HepG2 (cell line): ENCODE results near the gene NCOA5. TPM values are rescaled to one million over a fixed set of nuclear protein-coding genes. Genes with fewer than 3 reads are reported as not detected.
A peak's percentile ranks its signal among the peaks of the same experiment; 100 is the strongest.

Experiments used
- ATAD3A ChIP-seq: sonication (generic); formaldehyde crosslinking; IDR thresholded peaks from 2 replicates; pipeline ENCODE4 v1.4.0; 2020; ENCODE audit warnings: missing genetic modification reagents
- ATF7-NPFF ChIP-seq: sonication (generic); formaldehyde crosslinking; IDR thresholded peaks from 2 replicates; pipeline ENCODE4 v1.8.1; 2023; ENCODE audit warnings: mild to moderate bottlenecking, low read depth, missing genetic modification reagents, moderate library complexity
- BATF2 ChIP-seq: sonication (generic); formaldehyde crosslinking; IDR thresholded peaks from 2 replicates; pipeline ENCODE4 v1.8.0; 2022; ENCODE audit warnings: mild to moderate bottlenecking, missing genetic modification reagents, moderate library complexity
- BORCS8-MEF2B ChIP-seq: sonication (generic); formaldehyde crosslinking; IDR thresholded peaks from 2 replicates; pipeline ENCODE4 v1.8.0; 2022; ENCODE audit warnings: mild to moderate bottlenecking, missing genetic modification reagents
- CHD2 ChIP-seq: IDR thresholded peaks from 2 replicates; pipeline ENCODE4 v1.6.1; 2011; ENCODE audit warnings: low read depth, low read length, improper control_type of control experiment
- DMAP1 ChIP-seq: IDR thresholded peaks from 2 replicates; pipeline ENCODE4 v1.6.1; 2016
- DZIP1 ChIP-seq: sonication (generic); formaldehyde crosslinking; IDR thresholded peaks from 2 replicates; pipeline ENCODE4 v1.5.0; 2020; ENCODE audit warnings: mild to moderate bottlenecking, missing genetic modification reagents
- GZF1 ChIP-seq: sonication (generic); formaldehyde crosslinking; IDR thresholded peaks from 2 replicates; pipeline ENCODE4 v1.5.1; 2020; ENCODE audit warnings: mild to moderate bottlenecking, missing genetic modification reagents
- HOXD1 ChIP-seq: sonication (generic); formaldehyde crosslinking; IDR thresholded peaks from 2 replicates; pipeline ENCODE4 v1.5.0; 2020; ENCODE audit warnings: missing genetic modification reagents
- IRX3 ChIP-seq: sonication (generic); formaldehyde crosslinking; IDR thresholded peaks from 2 replicates; pipeline ENCODE4 v1.8.1; 2023; ENCODE audit warnings: mild to moderate bottlenecking, low read depth, missing genetic modification reagents, borderline replicate concordance
- ISL2 ChIP-seq: sonication (generic); formaldehyde crosslinking; IDR thresholded peaks from 2 replicates; pipeline ENCODE4 v1.5.0; 2020; ENCODE audit warnings: missing genetic modification reagents
- JUNB ChIP-seq: sonication (generic); formaldehyde crosslinking; IDR thresholded peaks from 2 replicates; pipeline ENCODE4 v1.8.0; 2022; ENCODE audit warnings: missing genetic modification reagents, mild to moderate bottlenecking, borderline replicate concordance
- LBX2 ChIP-seq: sonication (generic); formaldehyde crosslinking; IDR thresholded peaks from 2 replicates; pipeline ENCODE4 v1.5.0; 2020; ENCODE audit warnings: missing genetic modification reagents, mild to moderate bottlenecking, borderline replicate concordance
- MBNL3 ChIP-seq: fragments of 250-450 bp; sonication (Bioruptor Pico); conservative IDR thresholded peaks from 2 replicates; pipeline ENCODE4 v1.8.0; 2022; ENCODE audit warnings: mild to moderate bottlenecking, inconsistent platforms
- MYC ChIP-seq: sonication (generic); formaldehyde crosslinking; IDR thresholded peaks from 2 replicates; pipeline ENCODE4 v1.9.0; 2021; ENCODE audit warnings: missing genetic modification reagents, borderline replicate concordance
- NR2C2 ChIP-seq: sonication (generic); formaldehyde crosslinking; IDR thresholded peaks from 2 replicates; pipeline ENCODE4 v1.4.0; 2020; ENCODE audit warnings: missing genetic modification reagents, mild to moderate bottlenecking, moderate library complexity, borderline replicate concordance
- RORA ChIP-seq: sonication (generic); formaldehyde crosslinking; IDR thresholded peaks from 2 replicates; pipeline ENCODE4 v1.5.0; 2020; ENCODE audit warnings: mild to moderate bottlenecking, missing genetic modification reagents, moderate library complexity
- TBX2 ChIP-seq: sonication (generic); formaldehyde crosslinking; IDR thresholded peaks from 2 replicates; pipeline ENCODE4 v1.5.0; 2020; ENCODE audit warnings: missing genetic modification reagents, mild to moderate bottlenecking, borderline replicate concordance
- XRCC5 ChIP-seq: fragments of 200-400 bp; formaldehyde crosslinking; optimal IDR thresholded peaks from 2 replicates; pipeline ENCODE3; 2017; ENCODE audit warnings: mild to moderate bottlenecking, low read length
- ZFAT ChIP-seq: sonication (generic); formaldehyde crosslinking; conservative IDR thresholded peaks from 2 replicates; pipeline ENCODE4 v1.8.1; 2023; ENCODE audit warnings: missing genetic modification reagents, inconsistent platforms
- ZNF160 ChIP-seq: sonication (generic); formaldehyde crosslinking; IDR thresholded peaks from 2 replicates; pipeline ENCODE4 v1.8.0; 2022; ENCODE audit warnings: mild to moderate bottlenecking, inconsistent platforms, missing genetic modification reagents
- ZNF414 ChIP-seq: sonication (generic); formaldehyde crosslinking; IDR thresholded peaks from 2 replicates; pipeline ENCODE4 v1.5.0; 2020; ENCODE audit warnings: missing genetic modification reagents
- ZNF557 ChIP-seq: sonication (generic); formaldehyde crosslinking; IDR thresholded peaks from 2 replicates; pipeline ENCODE4 v1.4.0; 2020; ENCODE audit warnings: missing genetic modification reagents
- ZNF564 ChIP-seq: sonication (generic); formaldehyde crosslinking; IDR thresholded peaks from 2 replicates; pipeline ENCODE4 v1.8.1; 2023; ENCODE audit warnings: mild to moderate bottlenecking, missing genetic modification reagents
- ZNF567 ChIP-seq: sonication (generic); formaldehyde crosslinking; IDR thresholded peaks from 2 replicates; pipeline ENCODE4 v1.8.1; 2023; ENCODE audit warnings: mild to moderate bottlenecking, missing genetic modification reagents, borderline replicate concordance
- ZNF781 ChIP-seq: sonication (generic); formaldehyde crosslinking; IDR thresholded peaks from 2 replicates; pipeline ENCODE4 v1.5.1; 2020; ENCODE audit warnings: borderline replicate concordance, mild to moderate bottlenecking, missing genetic modification reagents; ENCODE audit errors: not compliant biosample characterization
- polyA plus RNA-seq, 8 experiments: library from polyadenylated mRNA; depleted of rRNA in 3 of 8; stranded (reverse) in 7 of 8; unstranded in 1 of 8; fragments of >200 nt; fragmentation: Illumina TruSeq in 4 of 8; extraction: Trizol in 4 of 8; gene quantifications; 2 replicates each; pipeline versions ENCODE4 v1.2.1 to v1.2.3, GENCODE V29; 2011 to 2016; ENCODE audit warnings: low read depth in 4 of 8, missing spikeins in 1 of 8, mixed read lengths in 1 of 8; ENCODE audit not compliant: insufficient read depth in 1 of 8
- total RNA-seq, 5 experiments: library from RNA; depleted of rRNA; stranded (reverse); fragments of >200 nt; fragmentation: Illumina TruSeq; extraction: Trizol; gene quantifications; 2 replicates each; pipeline ENCODE4 v1.2.3, GENCODE V29; 2016; ENCODE audit warnings: low read depth in 1 of 5

Gene NCOA5
- total and polyA plus RNA-seq, 2 of the 13 experiments (the other 11 are each of a cell fraction or from before 2014, with no cell fraction given) = 16.5 to 28.4 TPM

- TF ChIP-seq ZNF557 (no peak), DZIP1 (CRISPR knock-in tag) (no peak), MYC (peak; percentile 28; the same call in 1 of the 2 replicates), LBX2 (no peak), BORCS8-MEF2B (CRISPR knock-in tag) (no peak; the same call in 1 of the 2 replicates), ZNF414 (CRISPR knock-in tag) (peak; percentile 46; the same call in 1 of the 2 replicates), TBX2 (CRISPR knock-in tag) (peak; percentile 45; the same call in 1 of the 2 replicates), RORA (no peak), ZFAT (CRISPR knock-in tag) (no peak), XRCC5 (peak; percentile 82), MBNL3 (CRISPR knock-in tag) (no peak), ZNF781 (no peak), CHD2 (no peak), GZF1 (CRISPR knock-in tag) (no peak), ZNF160 (CRISPR knock-in tag) (no peak), HOXD1 (CRISPR knock-in tag) (no peak), ZNF567 (CRISPR knock-in tag) (no peak), BATF2 (no peak), DMAP1 (peak; percentile 31; the same call in 1 of the 2 replicates), ISL2 (no peak), ZNF564 (CRISPR knock-in tag) (0 out of 2 replicates have a peak, but pooled peaks have one; percentile 21), ATAD3A (CRISPR knock-in tag) (0 out of 2 replicates have a peak, but pooled peaks have one; percentile 5), NR2C2 (peak; percentile 64), IRX3 (CRISPR knock-in tag) (no peak; the same call in 1 of the 2 replicates), ATF7-NPFF (CRISPR knock-in tag) (no peak), JUNB (no peak)
Measured at GRCh38 chr20:46021361-46022359, 68.1 kb downstream of the NCOA5 start (continued).
